GM12878 (cell line): ENCODE data around the gene ASZ1. TPM values are rescaled to one million over a fixed set of nuclear protein-coding genes. Genes with fewer than 3 reads are reported as not detected.

Experiments used
- ATAC-seq: fragments of 200-7000 bp; cut with Tn5 transposase; 3 replicates; pipeline ENCODE4 v1.9.1; 2020; ENCODE audit warnings: mild to moderate bottlenecking, moderate library complexity
- BruUV-seq: library from RNA; stranded (reverse); fragments of 400-500 nt; replicated peaks from 2 replicates; lab custom pipeline; 2021; lab: Mats Ljungman, UMichigan
- CTCF ChIA-PET: fragments of 300-600 bp; sonication (Branson Sonifier 250); formaldehyde crosslinking; extraction: SDS; loops from one replicate; lab custom pipeline; 2021; ENCODE audit warnings: inconsistent platforms; lab: Yijun Ruan, JAX
- POLR2A ChIA-PET: fragments of 350-600 bp; formaldehyde crosslinking; extraction: SDS; loops from one replicate; lab custom pipeline; 2021; ENCODE audit warnings: inconsistent platforms; lab: Charles Lee
- RAD21 ChIA-PET: fragments of 300-600 bp; sonication (Branson Sonifier 250); formaldehyde crosslinking; loops from one replicate; lab custom pipeline; 2023; ENCODE audit warnings: antibody characterized with exemption; ENCODE audit not compliant: unreplicated experiment; lab: Charles Lee
- SMC1A ChIA-PET: fragments of 300-600 bp; sonication (Branson Sonifier 250); formaldehyde crosslinking; loops from one replicate; lab custom pipeline; 2023; ENCODE audit not compliant: unreplicated experiment, uncharacterized antibody; lab: Charles Lee
- DNase-seq: peaks from one replicate; pipeline ENCODE4 v3.0.0-alpha.2; 2011; ENCODE audit warnings: low read depth, low spot score
- FAIRE-seq: peaks from 3 replicates; lab custom pipeline; 2011; peaks lifted over from hg19 to GRCh38; lab: Jason Lieb, UNC
- H2AFZ ChIP-seq: 2 replicates; pipeline ENCODE4 v1.6.0; 2011; ENCODE audit warnings: low read depth, low read length, control low read depth; ENCODE audit not compliant: control insufficient read depth
- H3K27ac ChIP-seq: 2 replicates; pipeline ENCODE4 v1.5.1; 2011; ENCODE audit warnings: control low read depth; ENCODE audit not compliant: control insufficient read depth, insufficient read depth
- H3K27me3 ChIP-seq, 2 experiments: replicated peaks in 1 of 2; 2 replicates each; pipeline versions ENCODE4 v1.6.0 to v1.6.1; 2011; ENCODE audit warnings: low read length in 1 of 2; ENCODE audit not compliant: control insufficient read depth in 2 of 2, insufficient read depth in 2 of 2
- H3K36me3 ChIP-seq, 2 experiments: 2 replicates each; pipeline ENCODE4 v1.5.1; 2011; ENCODE audit warnings: low read length in 1 of 2; ENCODE audit not compliant: control insufficient read depth in 2 of 2, insufficient read depth in 2 of 2
- H3K4me1 ChIP-seq: 2 replicates; pipeline ENCODE4 v1.6.1; 2011; ENCODE audit warnings: mild to moderate bottlenecking, low read length, moderate library complexity, mixed read lengths; ENCODE audit not compliant: control insufficient read depth, insufficient read depth
- H3K4me2 ChIP-seq: 2 replicates; pipeline ENCODE4 v1.6.0; 2011; ENCODE audit warnings: control low read depth; ENCODE audit not compliant: control insufficient read depth, insufficient read depth
- H3K4me3 ChIP-seq: fragments of 200-600 bp; sonication (generic); 2 replicates; pipeline ENCODE4 v1.5.1; 2016
- H3K79me2 ChIP-seq: 2 replicates; pipeline ENCODE4 v1.6.0; 2011; ENCODE audit warnings: low read length; ENCODE audit not compliant: control insufficient read depth, insufficient read depth
- H3K9ac ChIP-seq: 2 replicates; pipeline ENCODE4 v1.8.0; 2011; ENCODE audit warnings: low read length, control low read depth, mixed read lengths; ENCODE audit not compliant: control insufficient read depth, insufficient read depth
- H3K9me3 ChIP-seq: replicated peaks from 3 replicates; pipeline ENCODE4 v1.5.1; 2011; ENCODE audit warnings: mild to moderate bottlenecking, low read length; ENCODE audit not compliant: control insufficient read depth, insufficient read depth
- H4K20me1 ChIP-seq: 2 replicates; pipeline ENCODE4 v1.6.0; 2011; ENCODE audit not compliant: control insufficient read depth, insufficient read depth
- ASH2L ChIP-seq: fragments of 300-600, 200-600 bp; sonication (generic); IDR thresholded peaks from 2 replicates; pipeline ENCODE4 v1.6.1; 2017; ENCODE audit warnings: low read depth, mild to moderate bottlenecking, borderline replicate concordance
- BMI1 ChIP-seq: fragments of 450-650 bp; IDR thresholded peaks from 2 replicates; pipeline ENCODE4 v1.6.1; 2016; ENCODE audit warnings: mild to moderate bottlenecking, moderate library complexity, borderline replicate concordance
- BRCA1 ChIP-seq: IDR thresholded peaks from 2 replicates; pipeline ENCODE4 v1.6.1; 2011; ENCODE audit warnings: low read depth, low read length, improper control_type of control experiment
- CBX3 ChIP-seq: fragments of 200-600 bp; sonication (generic); IDR thresholded peaks from 2 replicates; pipeline ENCODE4 v1.6.1; 2016; ENCODE audit warnings: low read depth, borderline replicate concordance
- CHD2 ChIP-seq: IDR thresholded peaks from 2 replicates; pipeline ENCODE4 v1.6.1; 2011; ENCODE audit warnings: low read depth, low read length, improper control_type of control experiment, borderline replicate concordance
- EP300 ChIP-seq, 2 experiments: fragments of 150-350 bp in 1 of 2; IDR thresholded peaks; 2 replicates each; pipeline ENCODE4 v1.6.1; 2011 to 2012; ENCODE audit warnings: low read depth in 2 of 2, low read length in 2 of 2, borderline replicate concordance in 1 of 2, improper control_type of control experiment in 1 of 2, inconsistent platforms in 1 of 2; ENCODE audit not compliant: control insufficient read depth in 1 of 2
- FOXM1 ChIP-seq: IDR thresholded peaks from 2 replicates; pipeline ENCODE4 v1.6.1; 2012; ENCODE audit warnings: low read depth, mild to moderate bottlenecking, inconsistent platforms, low read length, moderate library complexity
- HDAC6 ChIP-seq: fragments of 200-600 bp; sonication (generic); IDR thresholded peaks from one replicate; pipeline ENCODE4 v1.8.0; 2017; ENCODE audit warnings: antibody characterized with exemption; ENCODE audit not compliant: unreplicated experiment
- MEF2B ChIP-seq: fragments of 450-650 bp; IDR thresholded peaks from 2 replicates; pipeline ENCODE4 v1.6.1; 2018; ENCODE audit warnings: mild to moderate bottlenecking, moderate library complexity; ENCODE audit not compliant: partially characterized antibody, poor library complexity, severe bottlenecking
- NFIC ChIP-seq: IDR thresholded peaks from 2 replicates; pipeline ENCODE4 v1.6.1; 2012; ENCODE audit warnings: low read depth, mild to moderate bottlenecking, inconsistent platforms, low read length, moderate library complexity
- NR2F1 ChIP-seq: fragments of 450-650 bp; conservative IDR thresholded peaks from 2 replicates; pipeline ENCODE4 v1.6.1; 2017; ENCODE audit warnings: mild to moderate bottlenecking
- STAT3 ChIP-seq: IDR thresholded peaks from 2 replicates; pipeline ENCODE4 v1.6.1; 2011; ENCODE audit warnings: low read depth, low read length, improper control_type of control experiment
- TCF7 ChIP-seq: IDR thresholded peaks from 2 replicates; pipeline ENCODE4 v1.6.1; 2014; ENCODE audit warnings: antibody characterized with exemption, borderline replicate concordance
- ZNF207 ChIP-seq: fragments of 450-650 bp; IDR thresholded peaks from 2 replicates; pipeline ENCODE4 v1.6.1; 2014; ENCODE audit warnings: antibody characterized with exemption, mild to moderate bottlenecking, borderline replicate concordance
- ZNF622 ChIP-seq: fragments of 450-650 bp; IDR thresholded peaks from 2 replicates; pipeline ENCODE4 v1.6.1; 2017; ENCODE audit warnings: mild to moderate bottlenecking, inconsistent platforms
- ZSCAN29 ChIP-seq: fragments of 450-650 bp; IDR thresholded peaks from 2 replicates; pipeline ENCODE4 v1.6.1; 2017; ENCODE audit warnings: mild to moderate bottlenecking, moderate library complexity
- WGBS: methylation state at CpG from one replicate; pipeline ENCODE4 v1.1.6; 2016; ENCODE audit warnings: low lambda C conversion rate; ENCODE audit not compliant: insufficient replicate concordance, insufficient coverage; ENCODE audit errors: missing lambda C conversion rate; 5-methylcytosine and 5-hydroxymethylcytosine counted together
- in situ Hi-C: fragments of 300-500 bp; cut with MboI; formaldehyde crosslinking; loops from 9 replicates; pipeline ENCODE4 v1.14.3; 2018; ENCODE audit warnings: mixed read lengths
- intact Hi-C: fragments of 100-400 bp; cut with micrococcal nuclease; formaldehyde crosslinking; loops from one replicate; pipeline ENCODE4 v1.14.2; 2022; ENCODE audit not compliant: unreplicated experiment
- polyA plus RNA-seq, 11 experiments: library from polyadenylated mRNA; depleted of rRNA in 4 of 11; unstranded in 6 of 11; stranded (reverse) in 5 of 11; fragments of >200 nt; fragmentation: Nextera tagmentation in 4 of 11; fragmentation: Illumina TruSeq in 1 of 11; extraction: Ambion mirVana in 4 of 11; extraction: Trizol in 1 of 11; gene quantifications; 1 replicate in 1 of 11; 2 replicates in 10 of 11; pipeline versions ENCODE4 v1.2.1 to v1.2.3, GENCODE V29; 2011 to 2016; ENCODE audit warnings: inconsistent platforms in 2 of 11, missing spikeins in 2 of 11, low read depth in 1 of 11
- total RNA-seq, 4 experiments: library from RNA; depleted of rRNA in 3 of 4; stranded (reverse); fragments of >200 nt in 3 of 4; fragmentation: Illumina TruSeq in 1 of 4; extraction: Trizol in 1 of 4; gene quantifications; 2 replicates each; pipeline versions ENCODE4 v1.2.1 to v1.2.3, GENCODE V29; 2013 to 2021
- TF ChIP-seq, protein P1 (sequence below): fragments of 450-650 bp; formaldehyde crosslinking; IDR thresholded peaks from 2 replicates; pipeline ENCODE4 v1.4.0; 2022; ENCODE audit warnings: mild to moderate bottlenecking, moderate library complexity

Gene ASZ1
- total and polyA plus RNA-seq, 10 of the 15 experiments (the other 5 are each of a cell fraction or from before 2014, with no cell fraction given), result 0.04 to 0.09 (median 0.06) TPM; not detected in 5

DNA sequence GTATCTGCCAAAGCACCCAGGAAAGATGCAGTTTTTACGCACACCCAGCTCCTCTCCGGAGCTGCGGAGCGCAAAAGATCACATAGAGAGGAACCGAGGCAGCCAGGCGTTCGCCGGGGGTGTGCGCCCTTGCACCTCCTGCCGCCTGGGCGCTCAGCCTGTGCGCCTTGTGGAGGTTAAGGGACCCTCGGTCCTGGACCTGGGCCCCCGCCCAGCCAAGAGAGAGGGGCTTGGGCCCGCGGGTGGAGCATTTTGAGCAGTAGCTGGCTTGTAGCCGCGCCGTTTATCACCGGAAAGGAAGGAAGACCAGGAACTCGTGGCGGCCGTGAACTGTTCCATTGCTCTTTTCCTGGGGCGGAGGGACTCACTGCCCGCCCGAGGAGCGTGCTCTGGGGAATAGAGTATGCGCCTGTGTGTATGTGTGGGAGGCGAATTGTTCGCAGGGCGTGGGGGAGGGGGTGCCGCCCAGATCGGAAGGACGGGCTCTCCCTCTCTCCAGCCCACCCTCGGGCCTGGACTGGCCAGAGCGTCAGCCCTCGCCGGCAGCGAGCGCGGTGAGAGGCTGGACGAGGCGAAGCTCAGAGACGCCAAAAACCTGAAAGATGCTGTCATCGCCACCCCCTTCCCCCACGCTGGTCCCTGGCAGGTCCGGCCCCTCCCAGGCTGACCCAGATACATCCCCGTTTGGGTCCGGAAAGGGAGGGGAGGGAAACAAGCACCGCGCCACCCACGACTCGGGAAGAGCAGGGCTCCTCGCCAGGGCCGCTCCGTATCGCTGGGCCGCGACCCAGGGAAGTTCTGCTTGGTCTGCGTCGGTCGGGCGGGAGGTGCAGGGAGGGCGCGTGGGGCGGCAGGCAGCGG is 103.2 kb downstream of the ASZ1 start (continued):
- TF ChIP-seq STAT3 (no peak), FOXM1 (no peak), BRCA1 (no peak), ZNF207 (no peak), MEF2B (peak; percentile 15), CBX3 (no peak), ASH2L (no peak), CHD2 (0 out of 2 replicates have a peak, but pooled peaks have one; percentile 17), EP300 (IDR thresholded peaks at IDR 0.05; ENCODE audit: borderline replicate concordance in 1 of 2, control insufficient read depth in 1 of 2, low read depth in 2 of 2, low read length in 2 of 2) (no peak), HDAC6 (peak; percentile 86), TCF7 (no peak)

- Histone ChIP-seq H2AFZ (peak overlapping the region; percentile 46), H3K4me1 (no peaks in the 10 kb centered on the region), H3K4me3 (peak overlapping the region; percentile 49), H3K79me2 (no peaks in the 10 kb centered on the region), H3K27me3 (peaks cover 10 to 27% of the 10 kb centered on the region in 2 experiments), H3K36me3 (no peaks in the 10 kb centered on the region), H3K27ac (no peak overlapping the region), H3K9me3 (no peaks in the 10 kb centered on the region; the same call in 2 of the 3 replicates), H4K20me1 (no peaks in the 10 kb centered on the region), H3K4me2 (peak overlapping the region; percentile 81), H3K9ac (no peak overlapping the region)
- no TSS peak for BruUV-seq
- RAD21 ChIA-PET, result interaction anchor here (1.0 to 3.4 kb wide), 7 partner anchors 11 to 111 kb away, joined by 3 to 26 read pairs (median 3); no protein-coding TSS in a partner anchor
- intact Hi-C loops, result no loop called here
- in situ Hi-C loops, result no loop called here
- ATAC-seq (peak; percentile 59), DNase-seq (no peak), FAIRE-seq (no peak)
- SMC1A ChIA-PET, result interaction anchor here (0.8 to 5.5 kb wide), 7 partner anchors 9 to 110 kb away, joined by 3 to 41 read pairs (median 5); no protein-coding TSS in a partner anchor
- TF ChIP-seq NR2F1 (no peak), NFIC (no peak), BMI1 (no peak), ZSCAN29 (peak; percentile 97), ZNF622 (no peak)
- TF ChIP-seq, protein P1, sequence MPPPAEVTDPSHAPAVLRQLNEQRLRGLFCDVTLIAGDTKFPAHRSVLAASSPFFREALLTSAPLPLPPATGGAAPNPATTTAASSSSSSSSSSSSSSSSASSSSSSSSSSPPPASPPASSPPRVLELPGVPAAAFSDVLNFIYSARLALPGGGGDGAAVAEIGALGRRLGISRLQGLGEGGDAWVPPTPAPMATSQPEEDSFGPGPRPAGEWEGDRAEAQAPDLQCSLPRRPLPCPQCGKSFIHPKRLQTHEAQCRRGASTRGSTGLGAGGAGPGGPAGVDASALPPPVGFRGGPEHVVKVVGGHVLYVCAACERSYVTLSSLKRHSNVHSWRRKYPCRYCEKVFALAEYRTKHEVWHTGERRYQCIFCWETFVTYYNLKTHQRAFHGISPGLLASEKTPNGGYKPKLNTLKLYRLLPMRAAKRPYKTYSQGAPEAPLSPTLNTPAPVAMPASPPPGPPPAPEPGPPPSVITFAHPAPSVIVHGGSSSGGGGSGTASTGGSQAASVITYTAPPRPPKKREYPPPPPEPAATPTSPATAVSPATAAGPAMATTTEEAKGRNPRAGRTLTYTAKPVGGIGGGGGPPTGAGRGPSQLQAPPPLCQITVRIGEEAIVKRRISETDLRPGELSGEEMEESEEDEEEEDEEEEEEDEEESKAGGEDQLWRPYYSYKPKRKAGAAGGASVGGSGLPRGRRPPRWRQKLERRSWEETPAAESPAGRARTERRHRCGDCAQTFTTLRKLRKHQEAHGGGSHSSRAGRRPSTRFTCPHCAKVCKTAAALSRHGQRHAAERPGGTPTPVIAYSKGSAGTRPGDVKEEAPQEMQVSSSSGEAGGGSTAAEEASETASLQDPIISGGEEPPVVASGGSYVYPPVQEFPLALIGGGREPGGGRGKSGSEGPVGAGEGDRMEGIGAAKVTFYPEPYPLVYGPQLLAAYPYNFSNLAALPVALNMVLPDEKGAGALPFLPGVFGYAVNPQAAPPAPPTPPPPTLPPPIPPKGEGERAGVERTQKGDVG (CRISPR knock-in tag), result no peak
- POLR2A ChIA-PET, result interaction anchor here (1.1 to 1.2 kb wide), 2 partner anchors 40 to 92 kb away, joined by 3 to 5 read pairs; no protein-coding TSS in a partner anchor
- 17% methylated on average over 25 of the region's 25 CpGs for WGBS
- CTCF ChIA-PET, result interaction anchor here (0.6 to 1.3 kb wide), 4 partner anchors 11 to 183 kb away, joined by 3 to 7 read pairs (median 4); no protein-coding TSS in a partner anchor
Measured at GRCh38 chr7:117323305-117323850, 103.9 kb downstream of the ASZ1 start.
